ENCODE measurements around the gene TMEM60. TPM values are rescaled to one million over a fixed set of nuclear protein-coding genes. Genes with fewer than 3 reads are reported as not detected.

TMEM60 gene
- total RNA-seq, 2 donors from 2014 or later, result 8.7 to 12.2 TPM

- ATAC-seq (ENCODE audit: insufficient number of reproducible peaks, low FRiP score, low read depth), result no peak
- H3K4me3 ChIP-seq, result no peak overlapping the region
- peaks cover 23% of the 10 kb centered on the region for H3K36me3 ChIP-seq
- no peak for TF ChIP-seq CTCF (IDR thresholded peaks at IDR 0.05)
- no peaks in the 10 kb centered on the region for H3K4me1 ChIP-seq (ENCODE audit: control insufficient read depth in 1 of 2, low read depth in 2 of 2)
- H3K9me3 ChIP-seq, result no peaks in the 10 kb centered on the region
- no peak overlapping the region for H3K27ac ChIP-seq
- H3K27me3 ChIP-seq (replicated peaks; ENCODE audit: insufficient read depth), result no peaks in the 10 kb centered on the region
- DNase-seq (ENCODE audit: low spot score), result no peak
Observed at GRCh38 chr7:77778535-77778934, 19.7 kb downstream of the TMEM60 start.

DNA sequence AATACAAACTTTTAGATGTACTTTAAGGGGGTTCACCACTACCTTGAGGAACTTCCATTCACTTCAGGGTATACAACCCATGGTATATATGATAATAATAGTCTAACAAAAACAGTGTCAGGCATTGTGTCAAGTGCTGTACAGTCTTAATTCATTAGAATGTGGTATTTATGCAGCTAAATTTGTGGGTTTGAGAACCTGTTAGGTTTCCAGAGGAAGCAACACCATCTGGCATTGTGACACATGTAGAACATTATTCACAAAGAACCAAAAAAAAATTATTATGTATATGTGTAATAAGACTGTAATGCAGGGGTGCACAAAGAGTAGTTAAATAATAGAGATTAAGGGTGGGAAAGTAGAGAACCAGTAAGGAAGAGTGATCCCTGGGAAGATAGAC, 26.3 kb downstream of the TMEM60 start:
- no peaks in the 10 kb centered on the region for H3K4me1 ChIP-seq (ENCODE audit: control insufficient read depth in 1 of 2, low read depth in 2 of 2)
- peaks cover 21% of the 10 kb centered on the region for H3K36me3 ChIP-seq
- no peaks in the 10 kb centered on the region for H3K9me3 ChIP-seq
- no peak for TF ChIP-seq CTCF (IDR thresholded peaks at IDR 0.05)
- no peak for ATAC-seq (ENCODE audit: insufficient number of reproducible peaks, low FRiP score, low read depth)
- no peak overlapping the region for H3K4me3 ChIP-seq
- no peak overlapping the region for H3K27ac ChIP-seq
- no peaks in the 10 kb centered on the region for H3K27me3 ChIP-seq (replicated peaks; ENCODE audit: insufficient read depth)
- DNase-seq (ENCODE audit: low spot score), result no peak

- no peak overlapping the region for H3K4me3 ChIP-seq
- peaks cover 0 to 4% of the 10 kb centered on the region in 2 donors for H3K4me1 ChIP-seq (ENCODE audit: control insufficient read depth in 1 of 2, low read depth in 2 of 2)
- H3K27me3 ChIP-seq (replicated peaks; ENCODE audit: insufficient read depth), result no peaks in the 10 kb centered on the region
- H3K9me3 ChIP-seq, result no peaks in the 10 kb centered on the region
- no peak for ATAC-seq (ENCODE audit: insufficient number of reproducible peaks, low FRiP score, low read depth)
- no peak overlapping the region for H3K27ac ChIP-seq
- TF ChIP-seq CTCF (IDR thresholded peaks at IDR 0.05), result no peak
- peaks cover 19% of the 10 kb centered on the region for H3K36me3 ChIP-seq
- DNase-seq (ENCODE audit: low spot score), result no peak
Observed at GRCh38 chr7:77770316-77770715, 27.9 kb downstream of the TMEM60 start.

GRCh38 chr7:77766801-77767605, 31.2 kb downstream of the TMEM60 start:
- no peak for DNase-seq (ENCODE audit: low spot score)
- Histone ChIP-seq H3K36me3 (peaks cover 4% of the 10 kb centered on the region), H3K9me3 (no peaks in the 10 kb centered on the region), H3K27me3 (replicated peaks; ENCODE audit: insufficient read depth) (no peaks in the 10 kb centered on the region), H3K27ac (no peak overlapping the region), H3K4me3 (no peak overlapping the region), H3K4me1 (ENCODE audit: control insufficient read depth in 1 of 2, low read depth in 2 of 2) (peaks cover 6 to 11% of the 10 kb centered on the region in 2 donors)
- no peak for ATAC-seq (ENCODE audit: insufficient number of reproducible peaks, low FRiP score, low read depth)
- no peak for TF ChIP-seq CTCF (IDR thresholded peaks at IDR 0.05)

- no peaks in the 10 kb centered on the region for H3K27me3 ChIP-seq (replicated peaks; ENCODE audit: insufficient read depth)
- peaks cover 6 to 11% of the 10 kb centered on the region in 2 donors for H3K4me1 ChIP-seq (ENCODE audit: control insufficient read depth in 1 of 2, low read depth in 2 of 2)
- H3K9me3 ChIP-seq, result no peaks in the 10 kb centered on the region
- DNase-seq (ENCODE audit: low spot score) (no peak), ATAC-seq (ENCODE audit: insufficient number of reproducible peaks, low FRiP score, low read depth) (no peak)
- no peak overlapping the region for H3K4me3 ChIP-seq
- H3K27ac ChIP-seq, result no peak overlapping the region
- H3K36me3 ChIP-seq, result peaks cover 4% of the 10 kb centered on the region
- no peak for TF ChIP-seq CTCF (IDR thresholded peaks at IDR 0.05)
Observed at GRCh38 chr7:77765906-77766800, 32.1 kb downstream of the TMEM60 start.
